H9 (cell line): ENCODE results near the gene OR6M1. TPM values are rescaled to one million over a fixed set of nuclear protein-coding genes. Genes with fewer than 3 reads are reported as not detected.

Experiments used
- DNase-seq: peaks from one replicate; pipeline ENCODE4 v3.0.0-alpha.2; 2017
- H2AFZ ChIP-seq: one replicate; pipeline ENCODE4 v1.6.1; 2013; ENCODE audit warnings: mild to moderate bottlenecking, low read length, control low read depth, moderate library complexity
- H2AK5ac ChIP-seq: 2 replicates; pipeline ENCODE4 v1.6.1; 2013; ENCODE audit warnings: low read length, control low read depth, mixed read lengths; ENCODE audit not compliant: insufficient read length
- H2BK120ac ChIP-seq: one replicate; pipeline ENCODE4 v1.6.1; 2013; ENCODE audit warnings: low read depth, mild to moderate bottlenecking, low read length, control low read depth, inconsistent platforms; ENCODE audit not compliant: poor library complexity, severe bottlenecking
- H2BK12ac ChIP-seq: 2 replicates; pipeline ENCODE4 v1.6.1; 2013; ENCODE audit warnings: low read length, control low read depth, mixed read lengths, low read depth; ENCODE audit not compliant: insufficient read length
- H2BK15ac ChIP-seq: 2 replicates; pipeline ENCODE4 v1.6.1; 2013; ENCODE audit warnings: low read depth, low read length, control low read depth
- H2BK20ac ChIP-seq: one replicate; pipeline ENCODE4 v1.6.1; 2013; ENCODE audit warnings: low read depth, mild to moderate bottlenecking, low read length, control low read depth, inconsistent platforms; ENCODE audit not compliant: poor library complexity, severe bottlenecking
- H2BK5ac ChIP-seq: 2 replicates; pipeline ENCODE4 v1.6.1; 2013; ENCODE audit warnings: low read length, control low read depth, mixed read lengths; ENCODE audit not compliant: insufficient read length
- H3K14ac ChIP-seq: 2 replicates; pipeline ENCODE4 v1.6.1; 2013; ENCODE audit warnings: low read length, control low read depth; ENCODE audit not compliant: insufficient read depth
- H3K18ac ChIP-seq: 2 replicates; pipeline ENCODE4 v1.6.1; 2013; ENCODE audit warnings: low read depth, mild to moderate bottlenecking, mixed read lengths, low read length, control low read depth; ENCODE audit not compliant: insufficient read length
- H3K23ac ChIP-seq: 2 replicates; pipeline ENCODE4 v1.6.1; 2013; ENCODE audit warnings: low read length, control low read depth, mixed read lengths, low read depth; ENCODE audit not compliant: insufficient read length
- H3K23me2 ChIP-seq: 2 replicates; pipeline ENCODE4 v1.6.1; 2013; ENCODE audit warnings: low read depth, mild to moderate bottlenecking, mixed read lengths, low read length, control low read depth; ENCODE audit not compliant: insufficient read length, poor library complexity, severe bottlenecking
- H3K27ac ChIP-seq: 2 replicates; pipeline ENCODE4 v1.5.1; 2013; ENCODE audit warnings: low read length, control low read depth, mixed read lengths, low read depth; ENCODE audit not compliant: insufficient read length
- H3K27me3 ChIP-seq: 2 replicates; pipeline ENCODE4 v1.6.1; 2013; ENCODE audit warnings: low read length, control low read depth, inconsistent platforms; ENCODE audit not compliant: insufficient read depth
- H3K4ac ChIP-seq: 2 replicates; pipeline ENCODE4 v1.6.1; 2013; ENCODE audit warnings: low read depth, mild to moderate bottlenecking, control low read depth, inconsistent platforms, low read length, moderate library complexity
- H3K4me1 ChIP-seq: 2 replicates; pipeline ENCODE4 v1.6.1; 2013; ENCODE audit warnings: low read length, control low read depth, inconsistent platforms; ENCODE audit not compliant: insufficient read depth
- H3K4me2 ChIP-seq: 2 replicates; pipeline ENCODE4 v1.6.1; 2013; ENCODE audit warnings: low read length, control low read depth, mixed read lengths; ENCODE audit not compliant: insufficient read length, insufficient read depth
- H3K56ac ChIP-seq: 2 replicates; pipeline ENCODE4 v1.6.1; 2013; ENCODE audit warnings: low read depth, mild to moderate bottlenecking, mixed read lengths, low read length, control low read depth; ENCODE audit not compliant: insufficient read length
- H3K79me1 ChIP-seq: 2 replicates; pipeline ENCODE4 v1.6.1; 2013; ENCODE audit warnings: low read depth, mild to moderate bottlenecking, moderate library complexity, low read length, control low read depth, inconsistent platforms; ENCODE audit not compliant: insufficient read depth, poor library complexity, severe bottlenecking
- H3K79me2 ChIP-seq: 2 replicates; pipeline ENCODE4 v1.6.1; 2013; ENCODE audit warnings: low read length, control low read depth, inconsistent platforms; ENCODE audit not compliant: insufficient read depth
- H3K9ac ChIP-seq: 2 replicates; pipeline ENCODE4 v1.6.1; 2013; ENCODE audit warnings: low read length, control low read depth, mixed read lengths; ENCODE audit not compliant: insufficient read length; ENCODE audit errors: extremely low read depth
- H3K9me3 ChIP-seq: one replicate; pipeline ENCODE4 v1.6.1; 2013; ENCODE audit warnings: low read depth, low read length, inconsistent platforms; ENCODE audit not compliant: control insufficient read depth
- H3T11ph ChIP-seq: one replicate; pipeline ENCODE4 v1.6.1; 2013; ENCODE audit warnings: mild to moderate bottlenecking, low read length, control low read depth, inconsistent platforms
- H4K20me1 ChIP-seq: one replicate; pipeline ENCODE4 v1.6.1; 2013; ENCODE audit not compliant: control insufficient read depth, insufficient read length, insufficient read depth
- H4K5ac ChIP-seq: 2 replicates; pipeline ENCODE4 v1.6.1; 2013; ENCODE audit warnings: low read depth, mild to moderate bottlenecking, mixed read lengths, low read length, control low read depth; ENCODE audit not compliant: insufficient read length
- H4K8ac ChIP-seq: replicated peaks from 2 replicates; pipeline ENCODE4 v1.6.1; 2013; ENCODE audit warnings: low read length, control low read depth, mixed read lengths, low read depth; ENCODE audit not compliant: insufficient read length
- H4K91ac ChIP-seq: 2 replicates; pipeline ENCODE4 v1.6.1; 2013; ENCODE audit warnings: low read depth, mild to moderate bottlenecking, moderate library complexity, mixed read lengths, low read length, control low read depth; ENCODE audit not compliant: insufficient read length
- H3K27ac Mint-ChIP-seq, 3 experiments: 2 replicates in 2 of 3; 3 replicates in 1 of 3; pipeline ENCODE4 v1.8.0; 2020 to 2021; ENCODE audit warnings: mixed read lengths in 3 of 3, mild to moderate bottlenecking in 1 of 3, moderate library complexity in 1 of 3
- H3K27me3 Mint-ChIP-seq: 2 replicates; pipeline ENCODE4 v1.8.0; 2021; ENCODE audit warnings: low read depth, mild to moderate bottlenecking, moderate library complexity, mixed read lengths
- H3K36me3 Mint-ChIP-seq, 3 experiments: 2 replicates in 2 of 3; 3 replicates in 1 of 3; pipeline ENCODE4 v1.8.0; 2020 to 2021; ENCODE audit warnings: low read depth in 3 of 3, mixed read lengths in 3 of 3; ENCODE audit not compliant: insufficient read depth in 1 of 3
- H3K4me1 Mint-ChIP-seq, 2 experiments: 2 replicates each; pipeline ENCODE4 v1.8.0; 2020; ENCODE audit warnings: mixed read lengths in 2 of 2
- H3K4me3 Mint-ChIP-seq, 2 experiments: 2 replicates in 1 of 2; 3 replicates in 1 of 2; pipeline ENCODE4 v1.8.0; 2020 to 2021; ENCODE audit warnings: mild to moderate bottlenecking in 2 of 2, mixed read lengths in 2 of 2, moderate library complexity in 1 of 2
- H3K9me3 Mint-ChIP-seq, 2 experiments: 2 replicates in 1 of 2; 3 replicates in 1 of 2; pipeline ENCODE4 v1.8.0; 2020; ENCODE audit warnings: mild to moderate bottlenecking in 2 of 2, mixed read lengths in 2 of 2, moderate library complexity in 1 of 2
- CTCF ChIP-seq: fragments of 200-600 bp; sonication (generic); conservative IDR thresholded peaks from 3 replicates; pipeline ENCODE4 v1.8.0; 2021; ENCODE audit warnings: antibody characterized with exemption, mild to moderate bottlenecking
- WGBS: extraction: QIAGEN DNeasy Blood & Tissue Kit; methylation state at CpG from one replicate; pipeline ENCODE4 v1.1.7; 2013; ENCODE audit warnings: missing lambda C conversion rate, low lambda C conversion rate, mixed read lengths; ENCODE audit not compliant: insufficient read length; ENCODE audit errors: extremely low coverage; 5-methylcytosine and 5-hydroxymethylcytosine counted together
- total RNA-seq: library from RNA; stranded (reverse); gene quantifications from 2 replicates; pipeline ENCODE4 v1.2.1, GENCODE V29; 2021

Gene OR6M1
- total RNA-seq, 1 experiment from 2014 or later: not detected

DNA sequence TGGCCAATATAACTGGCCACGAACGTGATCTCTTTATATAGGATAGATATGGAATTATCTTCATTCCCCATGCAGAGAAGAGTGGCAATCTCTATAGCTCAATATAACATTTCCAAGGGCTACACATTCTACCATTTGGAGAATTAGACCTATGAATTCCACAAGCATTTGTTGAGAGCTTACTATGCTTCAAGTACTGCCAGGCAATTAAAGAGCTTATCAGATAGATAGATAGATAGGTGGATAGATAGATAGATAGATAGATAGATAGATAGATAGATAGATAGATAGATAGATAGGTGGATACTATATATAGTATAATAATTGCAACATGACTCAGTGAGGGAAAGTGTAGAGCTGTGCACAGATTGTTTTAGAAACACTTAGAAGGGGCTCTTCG, 50.3 kb downstream of the OR6M1 start:
- WGBS: no CpG with 5 or more reads among the region's 3 CpGs
- H3K23ac ChIP-seq: no peak overlapping the region

More for the DNA sequence above, 50.3 kb downstream of the OR6M1 start:
- Mint-ChIP-seq H3K27ac (no peak overlapping the region; a peak in 1 of 7 replicates), H3K9me3 (peaks cover 0 to 13% of the 10 kb centered on the region in 2 experiments), H3K36me3 (peaks cover 7 to 25% (median 17%) of the 10 kb centered on the region in 3 experiments; a peak in 5 of 7 replicates), H3K4me1 (peaks cover 16 to 20% of the 10 kb centered on the region in 2 experiments), H3K27me3 (peaks cover 2% of the 10 kb centered on the region; the same call in 1 of the 2 replicates), H3K4me3 (no peak overlapping the region)
- no peak overlapping the region for H4K5ac ChIP-seq
- no peak overlapping the region for H3K18ac ChIP-seq
- no peak overlapping the region for H2AK5ac ChIP-seq
- no peak for TF ChIP-seq CTCF
- no peak overlapping the region for H3K27ac ChIP-seq
- H3T11ph ChIP-seq: no peak overlapping the region
- H3K79me2 ChIP-seq: no peaks in the 10 kb centered on the region
- H2BK120ac ChIP-seq: no peak overlapping the region
- no peak overlapping the region for H2BK20ac ChIP-seq
- no peaks in the 10 kb centered on the region for H4K20me1 ChIP-seq
- no peak overlapping the region for H4K8ac ChIP-seq
- H3K4me1 ChIP-seq: no peaks in the 10 kb centered on the region; the same call in 1 of the 2 replicates
- H3K9ac ChIP-seq: no peak overlapping the region
- H3K14ac ChIP-seq: no peak overlapping the region
- H4K91ac ChIP-seq: no peak overlapping the region
- no peak overlapping the region for H2BK12ac ChIP-seq
- H3K56ac ChIP-seq: no peak overlapping the region
- H2BK5ac ChIP-seq: no peak overlapping the region
- no peaks in the 10 kb centered on the region for H3K23me2 ChIP-seq
- no peak for DNase-seq
- no peaks in the 10 kb centered on the region for H3K79me1 ChIP-seq
- H3K4me2 ChIP-seq: no peak overlapping the region
- no peak overlapping the region for H3K4ac ChIP-seq
- no peak overlapping the region for H2BK15ac ChIP-seq
- no peaks in the 10 kb centered on the region for H3K9me3 ChIP-seq
- H2AFZ ChIP-seq: no peak overlapping the region
- no peaks in the 10 kb centered on the region for H3K27me3 ChIP-seq

Other genes starting within 250 kb of the OR6M1 start
- gene SCN3B, start 151.7 kb downstream of the OR6M1 start, total RNA-seq: 0.64 and 0.77 TPM in 2 replicates
- 46.5 and 49.2 TPM in 2 replicates for gene ZNF202, start 64.7 kb downstream of the OR6M1 start, total RNA-seq
- gene OR6X1, start 51.8 kb downstream of the OR6M1 start, total RNA-seq: not detected in 2 replicates
- gene TMEM225, start 79.3 kb upstream of the OR6M1 start, total RNA-seq: not detected in 2 replicates
- gene OR8D4, start 95.8 kb upstream of the OR6M1 start, total RNA-seq: not detected in 2 replicates
- not detected in 2 replicates for gene OR4D5, start 133.3 kb upstream of the OR6M1 start, total RNA-seq
- gene OR6T1, start 137.5 kb upstream of the OR6M1 start, total RNA-seq: not detected in 2 replicates
- not detected in 2 replicates for gene OR10S1, start 171.4 kb upstream of the OR6M1 start, total RNA-seq
- gene OR10G6, start 188.8 kb upstream of the OR6M1 start, total RNA-seq: not detected in 2 replicates
- 0.07 TPM in 1 of 2 replicates, not detected in the other for gene OR10G4, start 206.6 kb upstream of the OR6M1 start, total RNA-seq
- gene OR10G9, start 216.7 kb upstream of the OR6M1 start, total RNA-seq: not detected in 2 replicates
- gene OR10G8, start 220.4 kb upstream of the OR6M1 start, total RNA-seq: not detected in 2 replicates
- not detected in 2 replicates for gene OR10G7, start 235.0 kb upstream of the OR6M1 start, total RNA-seq